GM20000 (cell line): ENCODE measurements around the gene MORN1.

Experiments used
- DNase-seq: peaks from one replicate; pipeline ENCODE4 v3.0.0; 2012; ENCODE audit warnings: low spot score
- TF ChIP-seq, protein P1 (sequence below): IDR thresholded peaks from 2 replicates; pipeline ENCODE4 v1.5.1; 2012; ENCODE audit warnings: mild to moderate bottlenecking, control low read depth; ENCODE audit errors: extremely low read depth, missing control alignments

The MORN1 gene

DNA sequence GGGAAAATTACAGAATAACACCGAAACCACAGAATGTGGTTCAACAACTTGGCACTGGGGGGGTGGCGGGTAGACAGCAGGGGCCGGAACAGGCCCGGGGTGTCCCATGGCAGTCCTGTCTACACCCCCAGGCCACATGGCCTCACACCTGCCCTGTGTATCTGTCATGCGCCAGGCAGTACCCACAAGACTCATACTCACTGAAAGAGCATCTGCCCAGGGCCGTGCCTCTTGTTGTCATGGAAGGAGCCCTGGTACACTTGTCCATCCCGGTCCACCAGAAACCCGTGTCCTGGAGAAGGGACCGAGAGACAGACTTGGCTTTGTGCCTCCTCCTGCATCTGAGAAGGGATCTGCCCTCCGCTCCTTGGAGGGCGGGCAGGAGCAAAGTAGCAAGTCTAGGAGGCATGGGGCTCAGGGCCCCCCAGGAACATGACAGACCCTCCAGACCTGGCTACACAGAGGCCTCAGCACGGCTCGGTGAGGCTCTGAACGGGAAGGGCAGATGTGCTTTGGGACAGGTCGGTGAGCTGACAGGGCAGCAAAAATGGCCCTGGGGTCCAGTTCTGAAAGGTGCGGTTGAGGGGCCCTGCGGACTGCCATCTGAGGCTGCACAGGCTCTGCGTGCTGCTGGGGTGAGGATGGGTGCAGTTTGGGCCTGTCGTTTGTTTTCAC, 5.6 kb downstream of the MORN1 start:
- TF ChIP-seq, protein P1, sequence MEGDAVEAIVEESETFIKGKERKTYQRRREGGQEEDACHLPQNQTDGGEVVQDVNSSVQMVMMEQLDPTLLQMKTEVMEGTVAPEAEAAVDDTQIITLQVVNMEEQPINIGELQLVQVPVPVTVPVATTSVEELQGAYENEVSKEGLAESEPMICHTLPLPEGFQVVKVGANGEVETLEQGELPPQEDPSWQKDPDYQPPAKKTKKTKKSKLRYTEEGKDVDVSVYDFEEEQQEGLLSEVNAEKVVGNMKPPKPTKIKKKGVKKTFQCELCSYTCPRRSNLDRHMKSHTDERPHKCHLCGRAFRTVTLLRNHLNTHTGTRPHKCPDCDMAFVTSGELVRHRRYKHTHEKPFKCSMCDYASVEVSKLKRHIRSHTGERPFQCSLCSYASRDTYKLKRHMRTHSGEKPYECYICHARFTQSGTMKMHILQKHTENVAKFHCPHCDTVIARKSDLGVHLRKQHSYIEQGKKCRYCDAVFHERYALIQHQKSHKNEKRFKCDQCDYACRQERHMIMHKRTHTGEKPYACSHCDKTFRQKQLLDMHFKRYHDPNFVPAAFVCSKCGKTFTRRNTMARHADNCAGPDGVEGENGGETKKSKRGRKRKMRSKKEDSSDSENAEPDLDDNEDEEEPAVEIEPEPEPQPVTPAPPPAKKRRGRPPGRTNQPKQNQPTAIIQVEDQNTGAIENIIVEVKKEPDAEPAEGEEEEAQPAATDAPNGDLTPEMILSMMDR, result no peak
- DNase-seq, result no peak

DNA sequence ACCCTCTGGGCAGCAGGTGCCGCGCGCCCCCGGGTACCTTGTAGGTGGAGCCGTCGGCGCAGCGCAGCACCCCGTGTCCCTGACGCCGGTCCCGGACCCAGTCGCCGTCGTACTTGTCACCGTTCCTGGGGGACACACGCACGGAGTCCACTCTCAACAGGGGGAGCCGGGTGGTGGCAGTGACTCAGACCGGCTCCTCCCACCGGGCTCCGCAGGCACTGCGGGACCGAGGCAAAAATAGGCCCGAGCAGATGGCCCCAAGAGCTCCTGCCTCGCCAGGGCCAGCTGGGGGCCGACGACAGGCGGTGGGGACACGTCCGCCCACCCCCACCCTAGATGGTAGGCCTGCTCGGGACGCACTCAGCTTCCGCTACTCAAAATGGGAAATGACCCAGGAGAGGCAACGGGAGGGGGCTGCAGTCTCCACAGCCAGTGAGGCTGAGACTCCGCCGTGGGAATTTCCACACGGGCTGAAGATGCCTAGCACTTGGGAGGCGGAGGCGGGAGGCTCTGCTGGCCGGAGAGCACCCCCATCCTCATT, 6.3 kb downstream of the MORN1 start:
- no peak for DNase-seq
- TF ChIP-seq, protein P1, result no peak

DNA sequence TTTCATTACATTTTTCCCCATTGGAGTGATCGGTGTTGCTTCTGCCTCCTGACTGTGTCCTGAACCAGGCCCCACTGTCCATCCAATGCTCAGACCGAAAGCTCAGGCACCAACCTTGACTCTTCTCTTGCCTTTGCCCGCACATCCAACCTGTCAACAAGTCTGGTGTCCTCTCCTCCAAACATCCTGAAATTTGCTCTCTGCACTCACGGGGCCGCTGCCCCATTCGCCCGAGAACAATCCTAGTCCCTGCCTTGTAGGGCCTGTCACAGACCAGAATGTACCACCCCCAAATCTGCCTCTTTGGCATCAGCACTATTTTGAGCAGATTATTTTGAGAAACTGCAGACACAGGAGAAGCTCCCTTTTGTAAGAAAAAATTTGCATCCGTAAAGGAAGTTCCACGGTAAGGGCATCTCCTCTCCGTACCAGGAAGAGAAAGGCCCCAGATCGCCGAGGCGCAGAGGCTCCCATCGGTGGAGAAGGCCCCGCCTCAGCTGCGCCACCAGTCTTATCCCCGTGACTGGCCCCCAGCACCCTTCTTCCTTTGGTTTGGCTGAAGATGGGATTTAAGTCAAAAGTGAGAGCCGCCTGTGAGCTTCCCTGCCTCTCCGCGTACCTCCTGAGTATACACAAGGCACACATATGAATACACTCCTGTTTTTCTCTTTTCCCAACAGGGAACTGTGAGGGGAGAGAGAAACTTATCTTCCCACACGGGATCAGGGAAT, 7.1 kb downstream of the MORN1 start:
- TF ChIP-seq, protein P1, result no peak
- no peak for DNase-seq

DNA sequence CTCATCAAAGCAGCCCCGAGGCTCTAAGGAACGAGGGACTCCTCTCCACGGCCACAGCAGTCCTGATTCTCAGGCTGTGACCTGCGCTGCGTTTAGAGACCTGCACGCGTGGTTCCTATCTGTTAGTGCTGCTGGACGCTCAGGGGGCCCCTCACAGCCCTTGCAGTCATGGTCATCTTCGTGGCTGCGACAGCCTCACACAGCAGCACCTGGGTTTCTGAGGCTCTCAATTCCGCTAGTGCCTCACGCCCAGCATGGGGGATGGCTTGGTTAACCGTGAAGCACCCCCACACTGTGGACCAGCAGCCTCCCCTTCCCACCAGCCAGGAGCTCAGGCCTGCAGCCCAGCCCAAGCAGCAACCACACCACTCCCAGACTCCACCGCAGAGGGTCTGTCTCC, 7.8 kb downstream of the MORN1 start:
- no peak for DNase-seq
- TF ChIP-seq, protein P1, result no peak

DNA sequence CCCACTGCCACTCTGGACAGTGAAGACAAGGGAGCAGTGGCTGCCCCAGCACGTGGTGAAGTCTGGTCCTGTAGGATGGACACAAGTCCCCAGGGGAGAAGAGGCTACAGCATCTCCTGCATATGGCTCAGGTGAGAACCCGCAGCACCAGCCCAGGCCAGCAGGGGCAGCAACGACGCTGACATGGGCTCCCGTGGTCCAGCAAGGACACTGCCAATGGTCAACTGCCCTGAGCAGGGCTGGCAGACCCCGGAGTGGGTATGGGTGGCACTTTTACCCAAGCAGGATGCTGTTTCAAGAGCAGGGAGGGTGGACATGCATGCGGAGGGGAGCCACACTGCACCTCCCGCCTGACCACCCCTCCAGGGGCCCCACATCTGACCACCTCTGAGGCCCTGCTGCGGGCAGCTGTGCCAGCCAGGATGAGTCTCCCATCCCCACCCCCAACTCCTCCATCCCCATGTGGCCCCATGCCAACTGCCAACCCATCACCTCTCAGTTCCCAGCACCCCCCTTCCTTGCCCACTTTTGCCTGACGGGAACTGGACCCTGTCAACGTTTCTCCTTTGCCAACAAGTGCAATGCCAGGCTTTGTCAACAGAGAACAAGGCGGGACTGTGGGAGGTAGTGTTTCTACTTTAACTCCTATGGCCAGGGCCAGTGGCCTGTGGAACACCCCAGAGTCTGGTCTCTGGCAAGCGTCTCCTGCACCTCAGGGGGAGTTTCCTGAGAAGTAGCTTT, 8.6 kb downstream of the MORN1 start:
- TF ChIP-seq, protein P1, result peak; percentile 47
- DNase-seq, result peak; percentile 74

DNA sequence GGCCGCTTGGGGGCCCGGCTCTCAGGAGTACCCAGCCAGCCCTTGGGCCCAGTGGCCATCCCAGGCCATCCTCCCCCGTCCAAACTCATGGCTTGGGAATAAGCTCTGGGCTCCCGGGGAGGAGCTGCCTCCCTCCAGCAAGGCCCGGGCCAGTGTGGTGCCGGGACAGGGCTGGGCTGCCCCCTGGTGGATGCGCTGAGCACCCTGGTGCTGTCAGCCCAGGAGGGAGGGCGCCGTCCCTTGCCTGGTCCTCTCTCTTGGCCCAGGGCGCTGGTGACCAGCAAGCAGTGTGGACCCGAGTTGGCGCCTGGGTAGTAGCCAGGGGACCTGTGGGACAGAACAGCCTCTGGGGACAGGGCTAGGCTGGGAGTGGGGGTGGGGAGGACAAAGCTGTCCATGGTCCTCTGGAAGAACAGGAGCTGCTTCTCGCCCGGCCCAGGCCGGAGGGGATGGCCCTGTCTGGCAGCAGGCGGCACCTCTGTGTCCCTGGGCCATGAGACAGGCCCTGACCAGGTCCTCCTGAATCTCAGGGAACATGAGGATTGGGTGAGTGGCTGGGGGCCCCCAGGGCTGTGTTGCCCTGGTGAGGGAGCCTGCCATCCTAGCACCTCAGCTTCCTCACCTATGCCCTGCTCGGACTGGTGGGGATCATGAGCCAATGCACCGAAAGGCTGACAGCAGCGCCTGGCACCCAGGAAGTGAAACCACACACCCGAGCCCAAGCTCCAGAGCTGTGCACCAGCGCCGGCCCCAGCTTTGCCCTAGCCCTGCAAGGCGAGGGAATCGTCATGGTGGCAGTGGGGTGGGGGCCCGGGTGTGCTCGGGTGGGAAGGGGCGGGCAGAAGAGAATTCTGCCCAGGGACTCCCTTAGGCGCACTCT, 9.4 kb downstream of the MORN1 start:
- peak; percentile 94 for DNase-seq
- TF ChIP-seq, protein P1, result peak; percentile 89
